Stimulated activated CD4-positive, alpha-beta T cell treated with anti-CD3 and anti-CD28 coated beads, Interleukin-2, amount 100 ng/mL, for 4 hours (primary cell): ENCODE results near the gene PAM.
"Not testable (repeated sequence)": the region's sequence is repeated elsewhere in the genome, so short reads cannot be mapped to it uniquely, and the experiment has no call there.

Experiments
- DNase-seq: peaks from one replicate; pipeline ENCODE4 v3.0.0-alpha.2; 2020; ENCODE audit warnings: low read depth

PAM gene

GRCh38 chr5:102751903-102752376 lies 3.2 kb upstream of the PAM start:
- not testable (repeated sequence) for DNase-seq

- no peak for DNase-seq
These were observed 977 bp upstream of the PAM start for GRCh38 chr5:102753889-102754766.

DNA sequence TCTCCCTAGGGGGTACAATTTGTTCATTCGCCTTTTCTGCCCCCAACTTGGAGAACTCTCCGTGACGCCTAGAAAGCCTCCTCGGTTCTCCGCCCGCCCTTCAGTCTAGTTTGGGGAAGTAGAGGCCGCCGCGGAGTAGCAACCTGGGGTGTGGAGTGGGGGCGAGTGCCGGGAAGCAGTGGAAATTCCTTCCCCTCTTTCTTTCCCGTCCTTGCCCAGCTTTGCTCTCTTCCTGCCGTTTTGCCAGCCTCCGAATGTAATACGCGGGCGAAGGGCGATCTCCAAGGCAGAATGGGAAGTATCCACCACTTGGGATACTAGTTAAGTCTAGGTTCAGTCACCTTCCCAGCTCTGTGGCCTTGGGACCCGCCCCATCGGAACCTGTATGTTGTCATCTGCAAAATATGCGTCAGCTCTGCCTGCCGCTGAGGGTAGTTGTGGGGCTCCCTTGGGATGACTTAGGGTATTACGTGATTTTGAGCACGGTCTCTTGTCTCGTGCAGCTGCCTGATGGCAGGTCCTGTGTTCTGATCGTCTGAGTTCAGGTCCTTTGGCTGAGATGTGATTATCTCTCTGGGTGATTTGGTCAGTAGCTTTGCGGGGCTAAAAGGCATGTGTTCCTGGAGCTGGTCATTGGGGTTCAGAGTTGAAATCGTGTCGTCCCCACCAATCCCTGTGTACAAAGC lies 724 bp downstream of the PAM start:
- DNase-seq = peak; percentile 67

DNA sequence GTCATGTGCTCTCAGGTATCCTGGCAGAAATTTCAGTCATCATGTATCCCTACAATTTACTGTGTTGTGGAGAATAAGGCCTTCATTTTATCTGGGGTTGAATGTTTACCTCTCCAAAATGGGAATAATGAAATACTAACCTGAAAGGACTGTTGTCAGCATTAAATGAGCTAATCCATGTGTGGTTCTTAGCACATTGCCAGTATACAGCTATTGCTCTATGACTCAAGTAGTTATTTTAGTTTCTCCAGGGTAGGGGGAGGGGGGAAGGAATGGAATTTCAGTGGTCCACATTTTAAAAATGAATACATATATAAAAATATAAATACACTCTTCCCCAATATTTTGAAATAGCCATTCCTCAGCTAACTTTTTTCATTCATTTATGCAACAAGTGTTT lies 3.5 kb downstream of the PAM start:
- no peak for DNase-seq

GRCh38 chr5:102759289-102759688 lies 4.2 kb downstream of the PAM start:
- DNase-seq = no peak

- DNase-seq = no peak
These were observed 4.6 kb downstream of the PAM start for GRCh38 chr5:102759700-102760099.

DNA sequence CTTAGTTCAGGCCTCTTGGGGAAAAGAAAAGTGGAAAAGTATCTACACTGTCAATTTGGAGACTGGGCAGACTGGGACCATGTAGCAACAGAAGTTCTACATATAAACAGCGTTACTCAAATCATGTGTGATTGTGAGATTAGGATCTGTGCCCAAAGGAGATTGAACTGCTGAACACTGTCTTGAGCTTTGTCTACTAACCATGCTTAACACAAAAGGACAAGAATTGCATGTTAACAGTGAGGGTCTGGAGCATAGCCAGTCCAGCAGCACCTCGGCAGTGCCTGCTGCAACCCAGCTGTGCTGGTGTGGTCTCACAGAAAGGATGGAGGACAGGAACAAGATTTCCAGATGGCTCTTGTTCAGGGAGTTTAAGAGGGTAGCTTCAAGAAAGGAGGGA lies 5.7 kb downstream of the PAM start:
- DNase-seq = no peak

- DNase-seq = no peak
These were observed 7.0 kb downstream of the PAM start for GRCh38 chr5:102762095-102762534.

GRCh38 chr5:102762562-102763227 lies 7.6 kb downstream of the PAM start:
- no peak for DNase-seq

GRCh38 chr5:102763734-102764133 lies 8.6 kb downstream of the PAM start:
- no peak for DNase-seq

GRCh38 chr5:102764381-102765004 lies 9.4 kb downstream of the PAM start:
- no peak for DNase-seq

DNA sequence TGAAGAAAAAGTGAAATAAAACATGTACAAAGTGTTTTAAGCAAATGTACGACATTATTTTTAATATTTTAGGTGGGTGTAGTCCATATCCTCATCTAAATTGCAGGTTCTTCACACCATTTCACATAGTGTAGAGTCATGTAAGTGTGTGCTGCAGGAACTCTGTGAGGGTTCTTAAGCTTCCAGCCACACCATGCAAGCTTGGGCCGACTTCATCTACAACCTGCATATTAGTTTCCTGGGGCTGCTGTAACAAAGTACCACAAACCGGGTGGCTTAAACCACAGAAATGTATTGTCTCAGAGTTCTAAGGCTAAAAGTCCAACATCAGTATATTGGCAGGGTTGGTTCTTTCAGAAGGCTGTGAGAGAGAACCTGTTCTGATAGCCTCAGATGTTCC lies 10.2 kb downstream of the PAM start:
- no peak for DNase-seq

DNA sequence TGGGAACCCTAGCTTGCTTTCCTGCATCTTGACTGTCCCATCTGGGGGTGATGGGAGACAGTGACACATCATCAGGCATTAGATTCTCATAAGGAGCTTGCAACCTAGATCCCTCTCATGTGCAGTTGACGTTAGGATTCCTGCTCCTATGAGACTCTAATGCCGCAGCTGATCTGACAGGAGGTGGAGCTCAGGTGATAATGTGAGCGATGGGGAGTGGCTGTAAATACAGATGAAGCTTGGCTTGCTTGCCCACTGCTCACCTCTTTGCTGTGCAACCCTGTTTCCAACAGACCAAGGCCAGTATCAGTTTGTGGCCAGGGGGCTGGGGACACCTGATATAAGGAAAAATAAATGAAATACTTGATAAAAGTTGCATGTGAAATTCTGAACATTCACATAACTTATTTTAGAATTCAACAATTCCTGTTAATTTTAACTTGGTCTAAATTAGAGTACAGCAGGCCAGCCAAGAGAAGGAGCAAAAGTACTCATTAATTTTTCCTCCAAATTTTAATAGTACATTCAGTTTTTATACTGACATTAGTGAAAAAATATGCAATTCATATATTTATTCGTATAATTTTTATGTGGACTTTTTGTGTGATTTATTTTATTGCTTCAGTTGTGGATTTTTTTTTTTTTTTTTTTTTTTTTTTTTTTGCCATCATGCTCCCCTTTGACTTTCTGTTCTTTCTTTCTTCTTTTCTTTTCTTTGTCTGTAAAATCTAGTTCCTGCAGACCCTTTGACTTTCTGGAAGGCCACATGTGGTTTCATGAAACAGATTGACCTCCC lies 11.4 kb downstream of the PAM start:
- no peak for DNase-seq

DNA sequence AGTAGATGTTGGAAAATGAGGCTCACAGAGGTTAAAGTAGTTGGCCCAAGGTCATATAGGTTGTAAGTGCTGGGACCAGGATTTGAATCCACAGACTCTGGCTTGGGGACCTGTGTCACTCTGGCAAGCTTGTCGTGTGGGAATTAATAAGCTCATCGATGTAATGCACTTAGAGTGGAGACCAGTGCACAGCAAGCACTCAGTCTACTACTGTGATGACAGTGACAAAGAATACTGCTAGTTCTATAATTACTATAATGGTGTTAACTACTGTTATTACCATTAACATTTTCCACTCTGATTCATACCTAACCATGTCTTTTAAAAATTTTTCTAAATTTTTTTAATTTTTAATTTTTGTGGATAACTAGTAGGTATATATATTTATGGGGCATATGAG lies 12.8 kb downstream of the PAM start:
- DNase-seq = no peak

- DNase-seq = no peak
These were observed 15.7 kb downstream of the PAM start for GRCh38 chr5:102770803-102771202.

- DNase-seq = no peak
These were observed 16.3 kb downstream of the PAM start for GRCh38 chr5:102771435-102771834.

DNA sequence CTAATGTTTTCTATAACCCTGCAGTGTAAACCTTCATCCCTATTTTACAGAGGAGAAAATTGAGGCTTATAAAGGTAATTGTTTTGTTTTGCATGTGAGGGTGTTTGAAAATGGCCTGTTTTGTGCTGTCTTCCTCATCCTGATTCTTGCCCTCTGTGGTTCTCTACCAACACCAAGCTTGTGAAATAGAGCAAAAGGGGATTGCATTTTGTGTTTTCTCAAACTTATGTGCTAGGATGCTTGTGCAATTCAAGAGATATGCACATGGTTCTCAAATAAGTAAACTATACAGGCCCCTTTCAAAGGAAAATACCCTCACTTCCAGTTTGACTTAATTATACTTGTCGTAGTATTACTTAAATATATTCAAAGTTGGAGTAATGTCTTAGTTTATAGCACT lies 17.2 kb downstream of the PAM start:
- no peak for DNase-seq

- no peak for DNase-seq
These were observed 18.0 kb downstream of the PAM start for GRCh38 chr5:102773133-102773532.

DNA sequence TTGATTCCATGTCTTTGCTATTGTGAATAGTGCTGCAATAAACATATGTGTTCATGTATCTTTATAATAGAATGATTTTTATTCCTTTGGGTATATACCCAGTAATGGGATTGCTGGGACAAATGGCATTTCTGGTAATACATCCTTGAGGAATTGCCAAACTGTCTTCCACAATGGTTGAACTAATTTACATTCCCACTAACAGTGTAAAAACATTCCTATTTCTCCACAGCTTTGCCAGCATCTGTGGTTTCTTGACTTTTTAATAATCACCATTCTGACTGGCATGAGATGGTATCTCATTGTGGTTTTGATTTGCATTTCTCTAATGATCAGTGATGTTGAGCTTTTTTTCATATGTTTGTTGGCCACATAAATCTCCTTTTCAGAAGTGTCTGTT lies 20.7 kb downstream of the PAM start:
- DNase-seq = not testable (repeated sequence)

DNA sequence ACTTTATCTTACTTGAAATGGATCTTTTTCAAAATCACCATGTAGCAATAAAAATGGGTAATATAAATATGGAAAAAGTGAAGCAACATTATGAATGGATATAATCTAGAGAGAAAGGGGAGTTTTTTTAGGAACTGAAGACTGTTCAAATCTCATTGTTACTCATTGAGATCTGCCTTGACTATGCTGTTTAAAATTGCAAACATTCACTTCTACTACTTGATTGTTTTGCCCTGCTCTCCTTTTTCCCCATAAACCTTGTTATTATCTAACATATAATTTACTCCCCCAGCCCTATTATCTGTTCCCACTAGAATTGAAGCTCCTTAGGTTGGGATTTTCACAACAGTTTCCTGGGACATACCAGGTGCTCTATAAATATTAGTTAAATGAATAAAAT lies 22.0 kb downstream of the PAM start:
- DNase-seq = no peak

- no peak for DNase-seq
These were observed 23.4 kb downstream of the PAM start for GRCh38 chr5:102778478-102778877.
